ENCODE measurements around the gene CPE.

CPE gene

DNA sequence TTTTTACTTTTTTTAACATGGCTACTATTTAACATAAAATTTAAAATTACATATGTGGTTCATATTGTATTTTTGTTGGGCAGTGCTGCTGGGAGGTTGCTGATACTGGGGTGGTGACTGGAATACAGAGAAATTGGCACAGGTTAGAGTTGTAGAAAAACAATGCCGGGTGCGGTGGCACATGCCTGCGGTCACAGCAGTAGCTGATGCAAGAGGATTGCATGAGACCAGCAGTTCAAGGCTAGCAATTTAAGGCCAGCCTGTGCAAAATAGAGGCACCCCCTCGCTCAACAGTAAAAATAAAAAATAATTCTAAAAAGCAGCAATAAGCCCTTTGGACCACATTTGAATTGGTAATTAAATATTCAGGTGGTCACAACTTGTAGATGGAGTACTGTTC, 11.8 kb upstream of the CPE start:
- DNase-seq = no peak

DNA sequence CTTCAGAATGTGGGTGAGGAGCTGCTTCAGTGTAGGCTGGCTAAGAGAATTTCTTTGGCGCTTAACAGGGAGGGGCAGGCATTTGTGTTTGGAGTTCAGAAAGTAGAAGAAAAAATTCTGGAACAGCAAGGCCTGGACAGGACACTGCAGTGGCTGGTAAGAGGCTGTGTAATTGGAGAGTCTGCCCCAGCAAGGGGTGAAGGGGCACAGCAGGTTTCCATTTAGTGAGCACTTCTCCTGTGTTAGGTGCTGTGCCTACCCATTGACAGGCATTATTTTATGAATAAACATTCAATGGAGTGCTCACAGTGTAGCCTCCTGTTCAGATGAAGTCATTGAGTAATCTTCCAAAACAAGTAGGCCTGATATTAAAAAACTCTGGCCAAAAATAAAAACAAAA, 10.7 kb upstream of the CPE start:
- DNase-seq = no peak

DNA sequence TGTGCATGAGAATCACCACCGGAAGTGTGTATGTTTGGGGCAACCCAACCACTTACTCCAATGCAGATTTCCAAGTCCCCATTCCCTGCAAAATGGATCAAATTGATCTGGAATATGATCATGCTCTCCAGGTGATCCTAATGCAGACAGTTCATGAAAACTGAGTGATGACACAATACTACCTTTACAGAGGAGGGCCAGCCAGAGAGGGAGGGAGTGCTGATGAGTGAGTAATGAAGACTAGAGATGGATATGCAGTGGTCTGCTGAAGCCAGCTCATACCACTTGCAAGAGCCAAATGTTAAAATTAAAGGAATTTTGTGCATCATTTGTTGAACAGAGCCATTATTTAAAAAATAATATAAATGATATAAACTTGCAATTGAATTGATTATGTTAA, 10.2 kb upstream of the CPE start:
- DNase-seq = no peak

GRCh38 chr4:165369522-165369921, 9.3 kb upstream of the CPE start:
- no peak for DNase-seq

DNA sequence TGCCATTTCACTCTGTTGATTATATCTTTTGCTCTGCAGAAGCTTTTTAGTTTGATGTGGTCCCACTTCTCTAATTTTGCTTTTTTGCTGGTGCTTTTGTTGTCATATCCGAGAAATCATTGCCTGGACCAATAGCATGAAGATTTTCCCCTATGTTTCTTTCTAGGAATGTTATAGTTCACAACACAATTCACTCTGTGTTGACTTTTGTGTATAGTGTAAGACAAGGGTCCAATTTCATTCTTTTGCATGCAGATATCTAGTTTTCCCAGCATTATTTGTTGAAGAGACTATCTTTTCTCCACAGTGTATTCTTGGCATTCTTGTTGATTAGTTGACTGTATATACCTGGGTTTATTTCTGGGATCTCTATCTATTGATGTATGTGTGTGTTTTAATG, 8.3 kb upstream of the CPE start:
- no peak for DNase-seq

- DNase-seq = no peak
Observed at GRCh38 chr4:165375465-165375864, 3.3 kb upstream of the CPE start.

DNA sequence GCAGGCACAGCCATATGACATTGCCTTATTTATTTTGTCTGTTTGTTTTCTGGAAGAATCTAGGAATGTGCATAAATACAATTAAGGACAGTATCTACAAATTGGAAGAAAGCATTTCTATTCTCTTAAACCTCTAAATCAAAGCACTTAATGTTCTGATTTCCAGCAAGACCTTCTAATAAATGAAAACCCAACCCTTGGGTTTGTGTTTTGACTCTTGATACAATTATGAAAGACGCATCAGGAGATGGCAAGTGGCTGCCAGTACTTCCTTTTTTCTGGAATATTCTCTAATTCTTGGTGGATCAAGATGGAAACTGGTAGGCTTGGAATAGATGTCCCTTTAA, 437 bp upstream of the CPE start:
- DNase-seq = no peak

GRCh38 chr4:165379678-165380064, 863 bp downstream of the CPE start:
- peak; percentile 15 for DNase-seq

DNA sequence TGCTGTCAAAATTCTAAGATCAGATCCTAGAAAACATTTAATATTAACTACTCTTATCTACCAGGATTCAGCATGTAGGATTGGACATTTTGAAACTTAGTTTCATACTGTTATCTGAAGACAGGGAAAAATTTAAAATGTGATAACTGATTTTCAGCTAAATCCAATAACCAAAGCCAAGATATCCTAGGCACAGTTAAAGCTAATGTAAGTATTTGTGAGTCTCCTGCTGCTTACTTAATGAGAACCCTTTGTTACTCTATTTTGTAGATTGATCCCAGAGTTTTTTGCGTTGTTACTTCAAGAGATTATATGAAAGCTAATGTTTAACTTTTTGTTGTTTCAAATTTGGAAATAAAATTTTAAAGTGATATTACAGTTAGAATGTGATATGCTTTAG, 2.0 kb downstream of the CPE start:
- no peak for DNase-seq

- no peak for DNase-seq
Observed at GRCh38 chr4:165381821-165382373, 3.1 kb downstream of the CPE start.

- no peak for DNase-seq
Observed at GRCh38 chr4:165382640-165383039, 3.8 kb downstream of the CPE start.

DNA sequence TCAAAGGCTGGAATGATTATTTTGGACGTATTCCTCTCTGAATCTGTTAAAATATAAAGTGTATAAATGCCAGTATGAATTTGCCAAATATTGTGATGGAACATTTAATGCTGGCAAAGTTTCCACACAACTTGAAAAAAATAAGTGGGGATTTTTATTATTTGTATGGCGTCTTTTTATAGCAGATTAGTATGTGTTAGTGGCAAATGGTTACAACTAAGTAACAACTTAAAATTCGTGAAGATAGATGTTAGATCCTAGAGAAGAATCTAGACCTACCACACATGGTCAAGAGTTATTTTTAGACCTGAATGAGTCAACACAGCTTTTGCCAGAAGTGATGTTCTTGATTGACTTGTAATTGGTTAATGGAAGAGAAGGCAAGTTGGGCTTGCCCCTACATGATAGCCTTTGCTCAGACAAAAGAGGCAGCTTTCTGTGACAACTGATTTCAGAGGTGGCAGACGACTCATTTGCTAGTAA, 4.8 kb downstream of the CPE start:
- peak; percentile 40 for DNase-seq

GRCh38 chr4:165384186-165384585, 5.4 kb downstream of the CPE start:
- DNase-seq = no peak

DNA sequence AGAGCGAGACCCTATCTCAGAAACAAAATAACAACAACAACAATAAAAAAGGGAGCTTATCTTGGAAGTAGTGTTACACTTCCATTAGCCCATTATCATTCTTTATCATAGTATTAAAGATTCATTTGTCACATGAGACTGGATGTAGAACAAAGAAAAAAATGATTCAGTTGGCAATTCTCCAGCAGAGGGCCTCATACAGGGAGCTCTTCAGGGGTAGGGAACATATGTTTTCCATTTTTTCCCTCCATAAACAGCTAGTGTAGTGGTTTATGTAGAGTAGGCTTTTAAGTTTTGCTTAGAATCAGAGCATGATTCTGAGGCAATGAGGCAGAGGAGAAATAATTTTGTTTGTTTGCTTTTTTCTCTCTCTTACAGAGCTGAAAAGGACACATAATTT, 5.8 kb downstream of the CPE start:
- DNase-seq = peak; percentile 62

DNA sequence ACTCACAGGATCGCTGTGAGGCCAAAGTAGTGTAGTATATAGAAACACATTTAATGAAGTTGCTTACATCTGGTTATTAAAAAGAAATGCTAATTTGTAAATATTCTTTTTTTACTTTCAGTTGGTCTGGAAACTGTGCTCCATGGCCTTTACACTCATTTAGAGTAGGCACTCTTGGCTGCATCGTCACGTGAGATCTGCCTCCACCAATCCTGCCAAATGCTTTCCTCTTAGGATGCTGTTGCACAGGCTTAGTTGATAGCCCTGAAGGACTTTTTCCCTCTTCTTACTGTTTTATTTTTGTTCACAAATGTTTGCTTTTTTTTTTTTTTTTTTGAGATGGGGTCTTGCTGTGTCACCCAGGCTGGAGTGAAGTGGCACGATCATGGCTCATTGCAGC, 6.3 kb downstream of the CPE start:
- DNase-seq = no peak

DNA sequence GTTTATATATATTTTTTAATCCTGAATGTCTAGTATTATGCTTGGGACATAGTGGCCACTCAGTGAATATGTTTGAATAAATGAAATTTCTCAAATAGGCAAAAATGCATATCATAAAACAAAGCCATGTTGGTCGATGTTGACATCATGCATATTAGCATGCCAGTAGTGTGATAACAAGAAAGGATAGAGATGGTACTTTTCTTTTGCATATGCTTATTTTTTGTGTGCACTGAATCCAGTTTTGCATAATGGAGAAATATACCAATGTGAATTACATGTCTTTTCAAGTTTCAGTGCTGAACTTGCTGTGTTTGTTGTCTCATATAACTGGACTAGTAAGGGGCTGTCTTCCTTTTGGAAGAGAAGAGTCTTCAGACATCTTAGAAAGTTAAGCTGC, 7.5 kb downstream of the CPE start:
- no peak for DNase-seq

DNA sequence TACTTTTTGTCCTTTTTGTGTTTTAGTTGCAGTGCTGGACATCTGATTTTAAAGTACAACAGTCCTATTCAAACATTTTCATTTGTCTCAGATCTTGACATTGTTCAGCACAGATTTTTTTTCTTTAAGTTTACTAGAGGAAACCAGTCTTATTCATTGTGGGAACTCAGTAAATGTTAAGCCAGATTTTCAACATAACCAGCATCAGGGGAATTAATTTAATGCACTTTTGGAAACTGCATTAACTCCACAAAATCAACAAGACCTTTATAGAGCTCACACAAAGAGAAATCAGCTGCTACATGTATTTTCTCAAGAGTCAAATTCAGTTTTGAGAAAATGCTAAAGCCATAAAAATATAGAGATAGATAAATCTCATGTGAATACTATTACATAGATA, 9.9 kb downstream of the CPE start:
- DNase-seq = no peak

DNA sequence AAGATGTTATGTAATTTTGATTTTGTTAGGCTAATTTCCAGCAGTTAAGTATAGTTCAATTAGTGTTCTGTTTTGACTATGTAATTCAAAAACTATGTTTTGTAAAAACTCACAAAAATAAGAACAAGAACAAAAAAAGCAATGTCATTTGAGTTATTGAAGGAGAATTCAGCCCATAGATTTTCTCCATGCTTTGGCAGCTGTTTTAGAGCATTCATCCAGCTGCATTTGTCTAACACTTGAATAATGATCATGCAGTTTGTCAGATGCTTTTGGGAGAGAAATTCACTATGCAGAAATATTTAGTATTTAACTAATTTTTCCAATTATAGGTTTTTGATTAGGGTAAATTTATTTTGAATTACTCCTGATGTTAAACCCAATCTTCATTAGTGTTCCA, 14.2 kb downstream of the CPE start:
- DNase-seq = no peak

GRCh38 chr4:165393704-165394103, 14.9 kb downstream of the CPE start:
- no peak for DNase-seq

DNA sequence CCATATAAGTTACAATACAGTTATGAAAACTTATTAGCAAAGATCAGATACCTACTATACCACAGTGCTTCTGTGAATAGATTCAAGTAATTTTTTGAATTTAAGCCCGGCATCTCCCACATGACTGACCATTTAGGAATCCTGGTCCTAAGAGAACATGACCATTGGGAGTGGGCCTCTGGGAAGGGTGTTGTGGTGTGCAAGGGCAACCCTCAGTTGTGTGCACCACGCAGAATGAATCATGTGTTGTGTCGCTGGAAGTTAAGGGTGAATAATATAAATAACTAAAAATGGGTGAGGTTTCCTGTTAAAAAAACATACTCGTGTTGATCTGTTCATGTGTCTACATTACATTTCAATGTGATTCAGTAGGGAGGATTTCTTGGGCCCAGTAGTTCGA, 15.5 kb downstream of the CPE start:
- DNase-seq = peak; percentile 85

DNA sequence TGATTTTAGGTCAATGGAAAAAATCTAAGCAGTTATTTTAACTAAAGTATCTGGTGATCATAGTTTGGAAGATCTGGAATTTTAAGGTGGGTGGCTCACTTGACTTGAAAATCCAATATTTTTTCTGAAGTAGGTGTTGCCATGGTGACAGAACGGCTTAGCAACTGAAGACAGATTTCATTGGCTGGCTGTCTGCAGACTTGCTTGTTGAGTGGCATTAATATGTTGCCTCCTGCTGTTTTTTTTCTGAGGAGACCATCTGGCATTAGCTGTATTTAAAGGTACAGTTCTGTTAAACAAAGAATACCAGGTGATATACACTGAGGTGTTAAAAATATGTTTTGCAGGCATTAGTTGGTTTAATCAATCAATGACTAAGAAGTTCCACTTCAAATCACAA, 19.8 kb downstream of the CPE start:
- peak; percentile 11 for DNase-seq

DNA sequence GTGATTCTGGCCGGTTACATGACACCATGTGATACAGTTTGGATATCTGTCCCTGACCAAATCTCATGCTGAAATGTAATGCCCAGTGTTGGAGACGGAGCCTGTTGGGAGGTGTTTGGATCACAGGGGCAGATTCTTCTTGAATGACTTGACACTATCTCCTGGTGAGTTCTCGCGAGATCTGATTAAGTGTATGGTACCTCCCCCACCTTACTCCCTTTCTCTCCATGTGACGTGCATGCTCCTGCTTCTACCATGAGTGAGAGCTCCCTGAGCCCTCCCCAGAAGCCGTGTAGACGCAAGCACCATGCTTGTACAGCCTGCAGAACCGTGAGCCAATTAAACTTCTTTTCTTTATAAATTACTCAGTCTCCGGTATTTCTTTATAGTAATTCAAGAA, 23.6 kb downstream of the CPE start:
- no peak for DNase-seq

GRCh38 chr4:165403048-165403447, 24.2 kb downstream of the CPE start:
- no peak for DNase-seq

DNA sequence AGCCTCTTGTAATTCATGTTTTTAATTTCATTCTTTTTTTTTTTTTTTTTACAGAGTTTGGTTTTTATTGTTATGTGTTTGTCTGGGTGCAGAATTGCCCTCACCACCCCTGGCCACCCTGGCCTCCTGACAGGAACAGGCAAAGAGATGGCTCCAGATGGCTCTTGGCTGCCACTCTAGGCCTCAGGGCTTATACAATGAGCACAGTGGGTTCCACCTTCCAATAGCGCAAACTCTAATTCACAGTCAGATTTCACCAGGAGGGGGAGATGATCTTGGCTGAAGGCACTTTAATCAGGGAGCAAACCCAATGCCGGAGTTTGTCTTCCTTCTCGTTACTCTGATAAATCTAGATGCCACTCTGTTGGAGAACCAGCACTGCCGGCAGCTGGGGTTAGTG, 24.8 kb downstream of the CPE start:
- no peak for DNase-seq

DNA sequence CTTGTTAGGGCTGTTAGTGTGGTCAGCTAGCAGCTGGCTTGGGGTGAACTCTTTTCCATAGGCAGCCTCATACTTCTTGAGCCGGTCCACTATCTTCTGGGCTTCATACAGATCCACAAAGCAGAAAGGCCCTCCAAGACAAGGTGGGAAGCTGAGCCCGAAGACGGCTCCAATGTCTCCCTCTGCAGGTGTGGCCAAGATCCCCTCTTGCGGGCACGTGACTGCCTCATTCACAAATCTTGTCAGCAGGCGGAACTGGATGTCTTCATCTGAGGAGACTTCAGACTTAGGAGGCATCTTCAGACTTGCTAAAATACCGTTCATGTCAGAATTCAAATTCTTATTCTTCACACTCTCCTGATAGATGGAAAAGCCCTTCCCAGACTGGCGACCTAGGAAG, 25.3 kb downstream of the CPE start:
- DNase-seq = no peak

- no peak for DNase-seq
Observed at GRCh38 chr4:165404696-165405095, 25.9 kb downstream of the CPE start.

Data from fibroblast of skin of back (primary cell).